ENCODE measurements around the gene TIMM10.

TIMM10 gene

GRCh38 chr11:57502376-57502775, 28.2 kb downstream of the TIMM10 start:
- FAIRE-seq, result no peak

- FAIRE-seq, result no peak
These were observed 28.6 kb downstream of the TIMM10 start for GRCh38 chr11:57501953-57502352.

GRCh38 chr11:57500926-57501325, 29.6 kb downstream of the TIMM10 start:
- FAIRE-seq, result no peak

- no peak for FAIRE-seq
These were observed 30.0 kb downstream of the TIMM10 start for GRCh38 chr11:57500515-57500914.

- FAIRE-seq, result no peak
These were observed 30.5 kb downstream of the TIMM10 start for GRCh38 chr11:57499983-57500461.

- no peak for FAIRE-seq
These were observed 31.1 kb downstream of the TIMM10 start for GRCh38 chr11:57499413-57499982.

GRCh38 chr11:57498540-57498939, 32.0 kb downstream of the TIMM10 start:
- FAIRE-seq, result no peak

GRCh38 chr11:57497303-57498247, 33.0 kb downstream of the TIMM10 start:
- FAIRE-seq, result no peak

- no peak for FAIRE-seq
These were observed 34.3 kb downstream of the TIMM10 start for GRCh38 chr11:57496109-57496820.

GRCh38 chr11:57493507-57494503, 36.7 kb downstream of the TIMM10 start:
- no peak for FAIRE-seq

GRCh38 chr11:57491371-57492061, 39.0 kb downstream of the TIMM10 start:
- FAIRE-seq, result no peak

- FAIRE-seq, result no peak
These were observed 39.9 kb downstream of the TIMM10 start for GRCh38 chr11:57490456-57491248.

- FAIRE-seq, result no peak
These were observed 42.5 kb downstream of the TIMM10 start for GRCh38 chr11:57487920-57488659.

- FAIRE-seq, result no peak
These were observed 43.4 kb downstream of the TIMM10 start for GRCh38 chr11:57487021-57487778.

- no peak for FAIRE-seq
These were observed 45.1 kb downstream of the TIMM10 start for GRCh38 chr11:57485217-57485990.

GRCh38 chr11:57484141-57484710, 46.3 kb downstream of the TIMM10 start:
- no peak for FAIRE-seq

- FAIRE-seq, result no peak
These were observed 47.0 kb downstream of the TIMM10 start for GRCh38 chr11:57483562-57483918.
